Transverse colon (tissue), 3 donors: Measurements from ENCODE around the gene NAA38.

Experiments
- POLR2A ChIP-seq: fragments of 450-650 bp; IDR thresholded peaks from one replicate; pipeline ENCODE4 v1.6.1; 2016; ENCODE audit warnings: antibody characterized with exemption, mild to moderate bottlenecking, moderate library complexity
- TF ChIP-seq, protein P1 (sequence below), 5 experiments: fragments of 200-600 bp in 3 of 5; fragments of 450-650 bp in 2 of 5; sonication (generic) in 3 of 5; IDR thresholded peaks; 1 replicate in 2 of 5; 2 replicates in 3 of 5; pipeline ENCODE4 v1.5.1; 2016 to 2017; ENCODE audit warnings: antibody characterized with exemption in 5 of 5, inconsistent platforms in 3 of 5, mild to moderate bottlenecking in 2 of 5, moderate library complexity in 1 of 5

DNA sequence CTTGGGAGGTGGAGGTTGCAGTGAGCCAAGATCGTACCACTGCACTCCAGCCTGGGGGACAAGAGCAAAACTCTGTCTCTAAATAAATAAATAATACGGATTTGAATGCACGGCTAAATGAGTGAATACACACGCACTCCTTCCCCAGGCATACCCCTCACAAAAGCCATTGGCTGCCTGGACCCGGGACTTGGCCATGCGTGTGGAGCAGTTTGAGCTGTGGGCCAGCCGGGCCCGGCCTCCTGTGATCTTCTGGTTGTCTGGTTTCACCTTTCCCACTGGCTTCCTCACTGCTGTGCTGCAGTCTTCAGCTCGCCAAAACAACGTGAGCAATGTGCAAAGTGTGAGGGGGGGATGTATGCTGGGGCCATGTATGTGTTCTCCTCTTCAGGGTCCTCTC lies 24.9 kb downstream of the NAA38 start:
- TF ChIP-seq, protein P1, sequence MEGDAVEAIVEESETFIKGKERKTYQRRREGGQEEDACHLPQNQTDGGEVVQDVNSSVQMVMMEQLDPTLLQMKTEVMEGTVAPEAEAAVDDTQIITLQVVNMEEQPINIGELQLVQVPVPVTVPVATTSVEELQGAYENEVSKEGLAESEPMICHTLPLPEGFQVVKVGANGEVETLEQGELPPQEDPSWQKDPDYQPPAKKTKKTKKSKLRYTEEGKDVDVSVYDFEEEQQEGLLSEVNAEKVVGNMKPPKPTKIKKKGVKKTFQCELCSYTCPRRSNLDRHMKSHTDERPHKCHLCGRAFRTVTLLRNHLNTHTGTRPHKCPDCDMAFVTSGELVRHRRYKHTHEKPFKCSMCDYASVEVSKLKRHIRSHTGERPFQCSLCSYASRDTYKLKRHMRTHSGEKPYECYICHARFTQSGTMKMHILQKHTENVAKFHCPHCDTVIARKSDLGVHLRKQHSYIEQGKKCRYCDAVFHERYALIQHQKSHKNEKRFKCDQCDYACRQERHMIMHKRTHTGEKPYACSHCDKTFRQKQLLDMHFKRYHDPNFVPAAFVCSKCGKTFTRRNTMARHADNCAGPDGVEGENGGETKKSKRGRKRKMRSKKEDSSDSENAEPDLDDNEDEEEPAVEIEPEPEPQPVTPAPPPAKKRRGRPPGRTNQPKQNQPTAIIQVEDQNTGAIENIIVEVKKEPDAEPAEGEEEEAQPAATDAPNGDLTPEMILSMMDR (IDR thresholded peaks at IDR 0.05), result no peak
- no peak for TF ChIP-seq POLR2A
